ENCODE data around the gene LPIN1. TPM values are rescaled to one million over a fixed set of nuclear protein-coding genes. Genes with fewer than 3 reads are reported as not detected.

Gene LPIN1, protein sequence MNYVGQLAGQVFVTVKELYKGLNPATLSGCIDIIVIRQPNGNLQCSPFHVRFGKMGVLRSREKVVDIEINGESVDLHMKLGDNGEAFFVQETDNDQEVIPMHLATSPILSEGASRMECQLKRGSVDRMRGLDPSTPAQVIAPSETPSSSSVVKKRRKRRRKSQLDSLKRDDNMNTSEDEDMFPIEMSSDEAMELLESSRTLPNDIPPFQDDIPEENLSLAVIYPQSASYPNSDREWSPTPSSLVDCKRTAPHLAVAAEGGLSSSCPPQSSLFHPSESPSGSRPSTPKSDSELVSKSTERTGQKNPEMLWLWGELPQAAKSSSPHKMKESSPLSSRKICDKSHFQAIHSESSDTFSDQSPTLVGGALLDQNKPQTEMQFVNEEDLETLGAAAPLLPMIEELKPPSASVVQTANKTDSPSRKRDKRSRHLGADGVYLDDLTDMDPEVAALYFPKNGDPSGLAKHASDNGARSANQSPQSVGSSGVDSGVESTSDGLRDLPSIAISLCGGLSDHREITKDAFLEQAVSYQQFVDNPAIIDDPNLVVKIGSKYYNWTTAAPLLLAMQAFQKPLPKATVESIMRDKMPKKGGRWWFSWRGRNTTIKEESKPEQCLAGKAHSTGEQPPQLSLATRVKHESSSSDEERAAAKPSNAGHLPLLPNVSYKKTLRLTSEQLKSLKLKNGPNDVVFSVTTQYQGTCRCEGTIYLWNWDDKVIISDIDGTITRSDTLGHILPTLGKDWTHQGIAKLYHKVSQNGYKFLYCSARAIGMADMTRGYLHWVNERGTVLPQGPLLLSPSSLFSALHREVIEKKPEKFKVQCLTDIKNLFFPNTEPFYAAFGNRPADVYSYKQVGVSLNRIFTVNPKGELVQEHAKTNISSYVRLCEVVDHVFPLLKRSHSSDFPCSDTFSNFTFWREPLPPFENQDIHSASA
- 10 to 100 TPM; 58.4 to 60.0 TPM for total RNA-seq

GRCh38 chr2:11746376-11746806, at the start of gene LPIN1:
Gene LPIN1 (plus strand): TSS chr2:11746632. CDS start chr2:11765542, 18,910 bp downstream.

Small RNAs within 50 kb of the gene (microRNA-seq; reads per million reads assigned to microRNA genes)
- gene MIR4262 (ENCODE audit: borderline microRNAs expressed, borderline replicate concordance) (not detected), gene MIR548S (ENCODE audit: borderline microRNAs expressed, borderline replicate concordance) (not detected)

Other genes with a start within 250 kb of the LPIN1 start
- gene GREB1, start 212.6 kb upstream of the LPIN1 start, total RNA-seq, result under 1 TPM; 0.24 to 0.43 TPM
- not detected for gene NTSR2, start 76.4 kb upstream of the LPIN1 start, total RNA-seq